SK-N-SH treated with all-trans-retinoic acid at 6 μM for 48 hours (cell line): Measurements from ENCODE around the gene PRPF40B.

ENCODE experiments used
- BACH2 ChIP-seq: fragments of 250-450 bp; sonication (Bioruptor Pico); IDR thresholded peaks from 2 replicates; pipeline ENCODE4 v1.9.0; 2021; ENCODE audit warnings: mild to moderate bottlenecking, borderline replicate concordance
- ESRRG ChIP-seq: fragments of 250-450 bp; sonication (Bioruptor Pico); IDR thresholded peaks from 2 replicates; pipeline ENCODE4 v1.6.1; 2021; ENCODE audit warnings: mild to moderate bottlenecking
- OSR1 ChIP-seq: fragments of 250-450 bp; sonication (Bioruptor Pico); IDR thresholded peaks from 2 replicates; pipeline ENCODE4 v1.8.0; 2022; ENCODE audit warnings: moderate library complexity, mild to moderate bottlenecking, inconsistent platforms
- SNAI2 ChIP-seq: fragments of 250-450 bp; sonication (Bioruptor Pico); IDR thresholded peaks from 2 replicates; pipeline ENCODE4 v1.5.0; 2020; ENCODE audit warnings: mild to moderate bottlenecking, moderate library complexity
- TSHZ2 ChIP-seq: fragments of 250-450 bp; sonication (Bioruptor Pico); IDR thresholded peaks from 2 replicates; pipeline ENCODE4 v1.5.0; 2020; ENCODE audit warnings: mild to moderate bottlenecking, moderate library complexity
- ZFP30 ChIP-seq: fragments of 450-650 bp; formaldehyde crosslinking; IDR thresholded peaks from 2 replicates; pipeline ENCODE4 v1.5.0; 2022; ENCODE audit warnings: mild to moderate bottlenecking, moderate library complexity
- ZNF8 ChIP-seq: fragments of 450-650 bp; formaldehyde crosslinking; IDR thresholded peaks from 2 replicates; pipeline ENCODE4 v1.5.0; 2020; ENCODE audit warnings: mild to moderate bottlenecking, moderate library complexity
- TF ChIP-seq, protein P1 (sequence below): fragments of 250-450 bp; sonication (Bioruptor Pico); IDR thresholded peaks from 2 replicates; pipeline ENCODE4 v1.5.1; 2021; ENCODE audit warnings: mild to moderate bottlenecking, moderate library complexity
- TF ChIP-seq, protein P2 (sequence below): fragments of 250-450 bp; sonication (Bioruptor Pico); IDR thresholded peaks from 2 replicates; pipeline ENCODE4 v1.5.1; 2020; ENCODE audit warnings: low read depth, mild to moderate bottlenecking, moderate library complexity

- no peak for TF ChIP-seq OSR1 (CRISPR knock-in tag)
- no peak for TF ChIP-seq TSHZ2
- no peak for TF ChIP-seq SNAI2 (CRISPR knock-in tag)
- TF ChIP-seq ZFP30 (CRISPR knock-in tag), result no peak
- no peak for TF ChIP-seq BACH2 (CRISPR knock-in tag)
- TF ChIP-seq, protein P1, sequence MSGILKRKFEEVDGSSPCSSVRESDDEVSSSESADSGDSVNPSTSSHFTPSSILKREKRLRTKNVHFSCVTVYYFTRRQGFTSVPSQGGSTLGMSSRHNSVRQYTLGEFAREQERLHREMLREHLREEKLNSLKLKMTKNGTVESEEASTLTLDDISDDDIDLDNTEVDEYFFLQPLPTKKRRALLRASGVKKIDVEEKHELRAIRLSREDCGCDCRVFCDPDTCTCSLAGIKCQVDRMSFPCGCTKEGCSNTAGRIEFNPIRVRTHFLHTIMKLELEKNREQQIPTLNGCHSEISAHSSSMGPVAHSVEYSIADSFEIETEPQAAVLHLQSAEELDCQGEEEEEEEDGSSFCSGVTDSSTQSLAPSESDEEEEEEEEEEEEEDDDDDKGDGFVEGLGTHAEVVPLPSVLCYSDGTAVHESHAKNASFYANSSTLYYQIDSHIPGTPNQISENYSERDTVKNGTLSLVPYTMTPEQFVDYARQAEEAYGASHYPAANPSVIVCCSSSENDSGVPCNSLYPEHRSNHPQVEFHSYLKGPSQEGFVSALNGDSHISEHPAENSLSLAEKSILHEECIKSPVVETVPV (CRISPR knock-in tag), result no peak
- TF ChIP-seq ZNF8 (CRISPR knock-in tag), result no peak
- TF ChIP-seq ESRRG (CRISPR knock-in tag), result no peak
- TF ChIP-seq, protein P2, sequence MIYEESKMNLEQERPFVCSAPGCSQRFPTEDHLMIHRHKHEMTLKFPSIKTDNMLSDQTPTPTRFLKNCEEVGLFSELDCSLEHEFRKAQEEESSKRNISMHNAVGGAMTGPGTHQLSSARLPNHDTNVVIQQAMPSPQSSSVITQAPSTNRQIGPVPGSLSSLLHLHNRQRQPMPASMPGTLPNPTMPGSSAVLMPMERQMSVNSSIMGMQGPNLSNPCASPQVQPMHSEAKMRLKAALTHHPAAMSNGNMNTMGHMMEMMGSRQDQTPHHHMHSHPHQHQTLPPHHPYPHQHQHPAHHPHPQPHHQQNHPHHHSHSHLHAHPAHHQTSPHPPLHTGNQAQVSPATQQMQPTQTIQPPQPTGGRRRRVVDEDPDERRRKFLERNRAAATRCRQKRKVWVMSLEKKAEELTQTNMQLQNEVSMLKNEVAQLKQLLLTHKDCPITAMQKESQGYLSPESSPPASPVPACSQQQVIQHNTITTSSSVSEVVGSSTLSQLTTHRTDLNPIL (CRISPR knock-in tag), result no peak
These were observed 1.5 kb upstream of the PRPF40B start for GRCh38 chr12:49621651-49622500.
